Astrocyte (in vitro differentiated cells and primary cell): Measurements from ENCODE around the gene STX7. TPM values are rescaled to one million over a fixed set of nuclear protein-coding genes. Genes with fewer than 3 reads are reported as not detected.

Experiments used
- DNase-seq: peaks from one replicate; pipeline ENCODE4 v3.0.0-alpha.2; 2010; ENCODE audit warnings: low read depth
- FAIRE-seq: peaks from 2 replicates; lab custom pipeline; 2011; peaks lifted over from hg19 to GRCh38; lab: Jason Lieb, UNC
- H2AFZ ChIP-seq: 2 replicates; pipeline ENCODE4 v1.6.0; 2012; ENCODE audit warnings: low read depth, low read length, inconsistent platforms
- H3K27ac ChIP-seq: 2 replicates; pipeline ENCODE4 v1.5.1; 2011; ENCODE audit warnings: low read depth, low read length, inconsistent platforms
- H3K27me3 ChIP-seq: 2 replicates; pipeline ENCODE4 v1.6.0; 2011; ENCODE audit warnings: low read length, inconsistent platforms; ENCODE audit not compliant: insufficient read depth
- H3K36me3 ChIP-seq: 2 replicates; pipeline ENCODE4 v1.5.1; 2011; ENCODE audit warnings: low read length, inconsistent platforms; ENCODE audit not compliant: insufficient read depth
- H3K4me1 ChIP-seq: 2 replicates; pipeline ENCODE4 v1.5.1; 2011; ENCODE audit warnings: low read length, inconsistent platforms; ENCODE audit not compliant: insufficient read depth
- H3K4me2 ChIP-seq: 2 replicates; pipeline ENCODE4 v1.6.0; 2012; ENCODE audit warnings: low read length, inconsistent platforms
- H3K4me3 ChIP-seq: 2 replicates; pipeline ENCODE4 v1.5.1; 2011; ENCODE audit warnings: low read depth, mild to moderate bottlenecking, low read length, inconsistent platforms; ENCODE audit not compliant: insufficient read depth
- H3K79me2 ChIP-seq: 2 replicates; pipeline ENCODE4 v1.6.0; 2012; ENCODE audit warnings: mild to moderate bottlenecking, low read length, inconsistent platforms; ENCODE audit not compliant: insufficient read depth
- H3K9ac ChIP-seq: 2 replicates; pipeline ENCODE4 v1.6.0; 2012; ENCODE audit warnings: mild to moderate bottlenecking, low read length, inconsistent platforms
- H3K9me3 ChIP-seq: 2 replicates; pipeline ENCODE4 v1.5.1; 2012; ENCODE audit warnings: low read depth, mild to moderate bottlenecking, low read length, inconsistent platforms; ENCODE audit not compliant: insufficient read depth
- H4K20me1 ChIP-seq: 2 replicates; pipeline ENCODE4 v1.6.0; 2012; ENCODE audit warnings: low read length, inconsistent platforms; ENCODE audit not compliant: insufficient read depth
- H3K27ac Mint-ChIP-seq: one replicate; pipeline ENCODE4 v1.8.0; 2021; ENCODE audit warnings: mild to moderate bottlenecking, mixed read lengths; ENCODE audit not compliant: unreplicated experiment
- H3K27me3 Mint-ChIP-seq: one replicate; pipeline ENCODE4 v1.8.0; 2021; ENCODE audit warnings: low read depth, mixed read lengths; ENCODE audit not compliant: unreplicated experiment
- H3K36me3 Mint-ChIP-seq: one replicate; pipeline ENCODE4 v1.8.0; 2021; ENCODE audit warnings: low read depth, mixed read lengths; ENCODE audit not compliant: unreplicated experiment
- H3K4me1 Mint-ChIP-seq: one replicate; pipeline ENCODE4 v1.8.0; 2021; ENCODE audit warnings: low read depth, mixed read lengths; ENCODE audit not compliant: unreplicated experiment
- H3K4me3 Mint-ChIP-seq: one replicate; pipeline ENCODE4 v1.8.0; 2021; ENCODE audit warnings: mild to moderate bottlenecking, moderate library complexity, mixed read lengths; ENCODE audit not compliant: unreplicated experiment
- H3K9me3 Mint-ChIP-seq: one replicate; pipeline ENCODE4 v1.8.0; 2021; ENCODE audit warnings: mild to moderate bottlenecking, mixed read lengths; ENCODE audit not compliant: unreplicated experiment
- EZH2 ChIP-seq: IDR thresholded peaks from 2 replicates; pipeline ENCODE4 v1.6.1; 2012; ENCODE audit warnings: mild to moderate bottlenecking, low read length, inconsistent platforms; ENCODE audit not compliant: insufficient read depth
- total RNA-seq: library from RNA; stranded (reverse); gene quantifications from 2 replicates; pipeline ENCODE4 v1.2.1, GENCODE V29; 2021
- TF ChIP-seq, protein P1 (sequence below): IDR thresholded peaks from 2 replicates; pipeline ENCODE4 v1.5.1; 2011; ENCODE audit warnings: low read depth, mild to moderate bottlenecking, inconsistent platforms, low read length, moderate library complexity; ENCODE audit not compliant: insufficient read depth

The STX7 gene
- total RNA-seq, 1 donor from 2014 or later: 62.1 TPM

DNA sequence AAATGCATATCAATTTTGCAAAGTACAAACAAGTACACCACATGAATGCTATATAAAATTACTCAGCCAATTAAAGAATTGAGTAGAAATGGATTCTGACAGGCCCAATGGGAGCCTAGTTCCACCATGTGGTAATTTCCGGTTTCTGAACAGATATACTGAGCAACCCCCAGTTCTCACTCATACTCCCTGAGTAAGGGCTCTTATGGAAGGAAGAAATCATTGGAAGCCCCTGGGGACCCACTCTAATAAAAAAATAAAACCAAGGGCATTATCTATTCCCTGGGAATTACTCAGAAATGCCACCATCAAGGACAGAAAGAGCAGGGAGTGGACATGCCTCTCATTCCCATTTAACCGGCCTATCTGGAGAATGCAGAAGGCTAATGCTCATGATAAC is 34.6 kb downstream of the STX7 start:
- no peak overlapping the region for H3K27ac ChIP-seq
- no peaks in the 10 kb centered on the region for H3K27me3 Mint-ChIP-seq
- DNase-seq (no peak), FAIRE-seq (no peak)
- H4K20me1 ChIP-seq: peaks cover 20% of the 10 kb centered on the region
- no peaks in the 10 kb centered on the region for H3K36me3 ChIP-seq
- H3K27ac Mint-ChIP-seq: no peak overlapping the region
- H3K4me1 ChIP-seq: no peaks in the 10 kb centered on the region
- peaks cover 18% of the 10 kb centered on the region for H3K4me1 Mint-ChIP-seq
- H3K9me3 Mint-ChIP-seq: no peaks in the 10 kb centered on the region
- H3K9ac ChIP-seq: no peak overlapping the region
- no peak for TF ChIP-seq EZH2
- TF ChIP-seq, protein P1, sequence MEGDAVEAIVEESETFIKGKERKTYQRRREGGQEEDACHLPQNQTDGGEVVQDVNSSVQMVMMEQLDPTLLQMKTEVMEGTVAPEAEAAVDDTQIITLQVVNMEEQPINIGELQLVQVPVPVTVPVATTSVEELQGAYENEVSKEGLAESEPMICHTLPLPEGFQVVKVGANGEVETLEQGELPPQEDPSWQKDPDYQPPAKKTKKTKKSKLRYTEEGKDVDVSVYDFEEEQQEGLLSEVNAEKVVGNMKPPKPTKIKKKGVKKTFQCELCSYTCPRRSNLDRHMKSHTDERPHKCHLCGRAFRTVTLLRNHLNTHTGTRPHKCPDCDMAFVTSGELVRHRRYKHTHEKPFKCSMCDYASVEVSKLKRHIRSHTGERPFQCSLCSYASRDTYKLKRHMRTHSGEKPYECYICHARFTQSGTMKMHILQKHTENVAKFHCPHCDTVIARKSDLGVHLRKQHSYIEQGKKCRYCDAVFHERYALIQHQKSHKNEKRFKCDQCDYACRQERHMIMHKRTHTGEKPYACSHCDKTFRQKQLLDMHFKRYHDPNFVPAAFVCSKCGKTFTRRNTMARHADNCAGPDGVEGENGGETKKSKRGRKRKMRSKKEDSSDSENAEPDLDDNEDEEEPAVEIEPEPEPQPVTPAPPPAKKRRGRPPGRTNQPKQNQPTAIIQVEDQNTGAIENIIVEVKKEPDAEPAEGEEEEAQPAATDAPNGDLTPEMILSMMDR: no peak
- H3K9me3 ChIP-seq: no peaks in the 10 kb centered on the region
- no peak overlapping the region for H3K4me2 ChIP-seq
- peaks cover 18% of the 10 kb centered on the region for H3K79me2 ChIP-seq
- H3K27me3 ChIP-seq: no peaks in the 10 kb centered on the region
- peaks cover 2% of the 10 kb centered on the region for H3K36me3 Mint-ChIP-seq
- H3K4me3 ChIP-seq: no peak overlapping the region
- H2AFZ ChIP-seq: no peak overlapping the region
- no peak overlapping the region for H3K4me3 Mint-ChIP-seq

DNA sequence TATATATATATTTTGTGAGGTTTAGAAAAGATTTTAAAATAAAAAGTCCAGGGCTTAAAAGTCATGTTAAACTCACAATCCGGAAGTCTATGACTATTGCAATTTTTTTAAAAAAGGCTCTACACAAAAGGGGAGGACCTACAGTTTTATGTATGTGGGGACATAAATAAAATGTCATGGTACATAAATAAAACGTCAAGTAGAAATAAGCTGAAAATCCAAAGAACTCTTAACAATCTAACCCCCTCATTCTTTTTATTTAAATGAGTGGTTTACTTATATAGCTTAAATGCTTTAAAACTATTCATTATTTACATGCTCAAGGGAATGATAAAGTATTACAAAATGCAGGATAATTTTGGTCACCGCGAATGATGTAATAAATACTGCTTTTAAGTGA is 36.2 kb downstream of the STX7 start:
- TF ChIP-seq EZH2: no peak
- TF ChIP-seq, protein P1: no peak
- no peak overlapping the region for H3K27ac Mint-ChIP-seq
- H3K4me1 Mint-ChIP-seq: peaks cover 16% of the 10 kb centered on the region
- Histone ChIP-seq H3K36me3 (no peaks in the 10 kb centered on the region), H2AFZ (no peak overlapping the region), H3K9me3 (no peaks in the 10 kb centered on the region), H3K4me2 (no peak overlapping the region), H4K20me1 (peaks cover 20% of the 10 kb centered on the region), H3K27me3 (no peaks in the 10 kb centered on the region), H3K27ac (no peak overlapping the region), H3K4me3 (no peak overlapping the region), H3K9ac (no peak overlapping the region), H3K4me1 (no peaks in the 10 kb centered on the region), H3K79me2 (peaks cover 15% of the 10 kb centered on the region)
- H3K9me3 Mint-ChIP-seq: no peaks in the 10 kb centered on the region
- FAIRE-seq (no peak), DNase-seq (no peak)
- H3K4me3 Mint-ChIP-seq: no peak overlapping the region
- no peaks in the 10 kb centered on the region for H3K27me3 Mint-ChIP-seq
- H3K36me3 Mint-ChIP-seq: peaks cover 2% of the 10 kb centered on the region

DNA sequence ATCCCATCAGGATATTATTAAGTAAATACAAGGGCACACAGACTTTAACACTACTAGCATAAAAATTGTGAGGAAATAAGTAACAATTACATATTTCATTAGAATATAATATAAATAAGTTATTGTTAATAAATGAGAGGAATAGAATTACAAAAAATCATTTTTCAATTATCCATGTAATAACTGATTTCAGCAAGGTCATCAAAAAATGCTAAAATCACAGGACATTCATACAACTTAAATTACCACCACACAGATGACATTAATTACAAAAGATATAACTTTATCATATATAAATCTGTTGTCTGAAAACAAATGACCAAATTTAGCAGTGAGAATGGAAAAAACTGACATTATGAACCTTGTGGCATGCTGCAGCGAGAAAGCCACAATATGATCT is 37.0 kb downstream of the STX7 start:
- H3K9me3 ChIP-seq: no peaks in the 10 kb centered on the region
- DNase-seq (no peak), FAIRE-seq (no peak)
- Mint-ChIP-seq H3K4me1 (peaks cover 14% of the 10 kb centered on the region), H3K36me3 (peaks cover 2% of the 10 kb centered on the region), H3K9me3 (no peaks in the 10 kb centered on the region), H3K27me3 (no peaks in the 10 kb centered on the region), H3K27ac (no peak overlapping the region), H3K4me3 (no peak overlapping the region)
- peaks cover 15% of the 10 kb centered on the region for H3K79me2 ChIP-seq
- no peak overlapping the region for H3K27ac ChIP-seq
- TF ChIP-seq, protein P1: no peak
- no peak for TF ChIP-seq EZH2
- H3K4me1 ChIP-seq: no peaks in the 10 kb centered on the region
- peaks cover 20% of the 10 kb centered on the region for H4K20me1 ChIP-seq
- no peak overlapping the region for H3K4me3 ChIP-seq
- no peak overlapping the region for H3K9ac ChIP-seq
- no peak overlapping the region for H2AFZ ChIP-seq
- H3K27me3 ChIP-seq: no peaks in the 10 kb centered on the region
- no peak overlapping the region for H3K4me2 ChIP-seq
- H3K36me3 ChIP-seq: peaks cover 4% of the 10 kb centered on the region
